GM15510 (cell line): ENCODE results near the gene OR2K2.

Experiments used
- POLR2A ChIP-seq: IDR thresholded peaks from 3 replicates; pipeline ENCODE4 v1.6.1; 2011; ENCODE audit warnings: borderline replicate concordance; ENCODE audit not compliant: insufficient read length; ENCODE audit errors: extremely low read depth

Gene OR2K2

GRCh38 chr9:111300140-111300735 lies 29.8 kb downstream of the OR2K2 start:
- TF ChIP-seq POLR2A = no peak

- no peak for TF ChIP-seq POLR2A
These were observed 31.1 kb downstream of the OR2K2 start for GRCh38 chr9:111298731-111299598.

GRCh38 chr9:111298111-111298510 lies 31.9 kb downstream of the OR2K2 start:
- no peak for TF ChIP-seq POLR2A

GRCh38 chr9:111297066-111297824 lies 32.8 kb downstream of the OR2K2 start:
- no peak for TF ChIP-seq POLR2A

- TF ChIP-seq POLR2A = no peak
These were observed 35.2 kb downstream of the OR2K2 start for GRCh38 chr9:111294691-111295451.

- no peak for TF ChIP-seq POLR2A
These were observed 42.9 kb downstream of the OR2K2 start for GRCh38 chr9:111287127-111287526.

- no peak for TF ChIP-seq POLR2A
These were observed 45.3 kb downstream of the OR2K2 start for GRCh38 chr9:111284703-111285102.

GRCh38 chr9:111282845-111283244 lies 47.2 kb downstream of the OR2K2 start:
- no peak for TF ChIP-seq POLR2A
